HG02973 (cell line): ENCODE measurements around the gene SGMS1.
A peak's percentile ranks its signal among the peaks of the same experiment; 100 is the strongest.

Source experiments
- ATAC-seq: cut with Tn5 transposase; IDR thresholded peaks from one replicate; pipeline ENCODE4 v1.9.1; 2021; ENCODE audit warnings: moderate library complexity; ENCODE audit not compliant: unreplicated experiment

Gene SGMS1

DNA sequence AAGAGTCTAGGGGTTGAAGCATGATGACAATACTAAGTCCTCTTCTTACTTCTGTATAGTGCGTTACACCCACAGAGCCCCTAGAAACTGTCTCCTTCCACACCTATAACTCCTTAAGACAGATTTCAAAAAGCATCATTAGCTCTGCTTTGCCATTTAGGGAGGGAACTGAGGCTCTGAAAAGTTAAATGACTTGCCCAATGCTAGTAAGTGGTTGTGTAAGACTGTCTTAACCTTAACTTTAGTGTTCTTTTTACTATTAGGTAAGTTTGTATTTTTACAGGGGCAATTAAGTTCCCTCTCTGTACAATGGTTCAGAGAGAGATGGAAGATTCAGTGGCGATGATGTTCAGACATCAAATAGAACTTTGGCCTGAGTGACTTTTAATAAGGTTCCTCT, 299.7 kb downstream of the SGMS1 start:
- ATAC-seq, result no peak

DNA sequence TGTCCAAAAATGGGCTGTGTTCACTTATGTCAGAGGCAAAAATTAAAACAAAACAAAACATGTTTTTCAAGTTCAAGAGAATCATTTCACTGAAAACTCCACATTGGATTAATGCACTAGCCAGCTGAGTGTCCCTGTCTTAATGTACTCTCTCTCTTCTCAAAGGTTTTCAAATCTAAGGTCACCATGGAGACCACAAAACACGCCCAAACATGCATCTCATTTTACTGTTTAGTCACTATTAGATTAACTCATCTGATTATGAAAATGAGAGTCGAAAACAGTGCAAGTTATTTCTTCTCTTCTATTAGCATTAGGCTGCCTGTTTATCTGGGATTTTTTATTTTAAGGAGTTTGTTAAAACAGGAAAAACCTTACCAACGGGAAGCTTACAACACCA, 301.7 kb downstream of the SGMS1 start:
- ATAC-seq, result peak; percentile 44

DNA sequence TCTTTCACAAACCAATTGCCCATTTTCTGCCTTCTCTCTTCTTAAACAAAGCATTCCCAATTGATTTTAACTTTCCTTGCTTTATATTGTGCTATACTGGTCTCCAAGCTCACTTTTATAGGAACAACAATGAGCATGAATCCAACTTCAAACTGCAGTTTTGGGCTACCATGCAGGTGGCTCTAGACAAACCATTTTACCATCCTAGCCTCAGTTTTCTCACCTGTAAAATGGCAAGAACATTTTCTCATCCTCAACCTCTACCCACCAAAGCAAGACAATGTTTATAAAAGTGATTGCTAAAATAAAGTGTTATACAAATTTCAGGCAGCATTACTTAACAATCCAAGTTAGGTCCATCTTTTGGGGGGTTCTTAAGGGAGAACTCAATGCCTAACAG, 305.6 kb downstream of the SGMS1 start:
- no peak for ATAC-seq

DNA sequence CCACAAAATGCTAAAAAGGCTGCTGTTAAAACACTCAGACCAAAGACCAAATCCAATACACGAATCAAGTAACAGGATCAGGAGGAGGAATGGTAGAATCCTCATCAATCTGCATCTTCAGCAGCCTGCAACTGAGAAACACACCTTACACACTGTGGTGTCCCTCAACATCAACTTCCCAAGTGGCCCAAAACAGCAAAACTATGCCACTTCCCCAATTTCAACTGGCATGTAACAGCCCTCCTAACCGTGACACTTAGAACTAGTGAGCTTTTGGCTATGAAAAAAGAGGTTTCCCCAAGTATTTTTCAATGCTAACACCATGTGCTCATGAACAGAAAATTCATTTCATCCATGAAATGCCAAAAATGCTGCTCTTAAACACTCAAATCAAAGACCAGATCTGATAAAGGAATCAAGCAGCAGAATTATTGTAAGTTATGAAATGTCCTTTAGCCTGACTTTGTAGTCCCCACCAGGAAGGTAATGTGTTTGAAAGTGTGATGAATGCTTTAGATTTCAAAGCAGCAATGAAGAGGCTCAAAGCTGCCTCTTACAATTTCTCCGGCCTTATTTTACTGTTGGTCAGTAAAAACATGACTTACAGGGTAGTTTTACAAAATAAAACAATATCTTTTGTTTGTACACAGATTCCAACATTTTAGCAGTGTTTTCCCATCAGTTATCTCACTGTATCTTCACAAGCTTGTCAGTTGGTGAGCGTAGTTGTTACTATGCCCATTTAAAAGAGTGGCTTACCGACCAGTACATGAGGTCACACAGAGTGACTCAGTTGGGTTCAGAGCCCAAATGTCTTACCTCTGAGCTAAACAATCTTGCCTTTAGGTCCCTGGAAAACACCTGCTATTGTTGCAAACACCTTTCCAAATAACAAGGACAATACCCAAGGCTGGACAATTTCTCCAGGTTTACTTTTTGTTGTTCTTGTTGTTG, 306.8 kb downstream of the SGMS1 start:
- ATAC-seq, result no peak

DNA sequence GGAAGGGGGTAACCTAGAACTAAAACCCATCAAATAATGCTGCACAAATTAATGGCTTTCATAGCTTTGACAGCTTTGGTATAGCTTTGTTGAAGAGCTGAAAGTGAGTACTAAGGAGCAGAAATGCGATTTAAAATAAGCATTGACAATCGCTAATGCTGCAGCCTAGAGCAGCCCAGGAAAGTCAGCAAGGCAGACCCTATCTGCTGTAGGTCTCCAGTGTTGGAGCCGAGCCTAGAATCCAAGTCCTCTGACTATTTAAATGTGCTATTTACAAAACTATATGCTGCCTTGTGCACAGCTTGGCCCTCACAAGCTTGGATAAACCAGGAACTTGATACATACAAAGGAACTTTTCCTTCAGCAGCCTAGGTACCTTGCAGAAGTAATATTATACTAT, 307.6 kb downstream of the SGMS1 start:
- ATAC-seq, result no peak

DNA sequence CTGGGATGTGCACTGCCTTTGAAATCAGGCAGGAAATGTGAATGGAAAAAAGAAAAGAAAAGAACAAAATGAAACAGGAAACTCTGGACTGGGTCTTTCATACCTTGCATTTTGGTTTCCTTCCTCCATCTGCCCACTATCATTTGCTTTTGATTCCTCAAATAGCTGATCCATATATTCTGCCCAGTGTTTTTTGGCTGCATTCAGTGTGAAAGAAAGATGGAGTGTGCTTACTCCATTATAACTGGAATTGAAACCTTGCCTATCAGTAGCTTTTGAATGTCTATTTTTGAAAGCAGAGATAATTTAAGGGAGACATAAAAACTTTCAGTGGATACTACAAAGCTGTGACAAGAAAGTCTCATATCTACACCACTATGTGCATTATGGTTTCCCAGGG, 308.3 kb downstream of the SGMS1 start:
- no peak for ATAC-seq

DNA sequence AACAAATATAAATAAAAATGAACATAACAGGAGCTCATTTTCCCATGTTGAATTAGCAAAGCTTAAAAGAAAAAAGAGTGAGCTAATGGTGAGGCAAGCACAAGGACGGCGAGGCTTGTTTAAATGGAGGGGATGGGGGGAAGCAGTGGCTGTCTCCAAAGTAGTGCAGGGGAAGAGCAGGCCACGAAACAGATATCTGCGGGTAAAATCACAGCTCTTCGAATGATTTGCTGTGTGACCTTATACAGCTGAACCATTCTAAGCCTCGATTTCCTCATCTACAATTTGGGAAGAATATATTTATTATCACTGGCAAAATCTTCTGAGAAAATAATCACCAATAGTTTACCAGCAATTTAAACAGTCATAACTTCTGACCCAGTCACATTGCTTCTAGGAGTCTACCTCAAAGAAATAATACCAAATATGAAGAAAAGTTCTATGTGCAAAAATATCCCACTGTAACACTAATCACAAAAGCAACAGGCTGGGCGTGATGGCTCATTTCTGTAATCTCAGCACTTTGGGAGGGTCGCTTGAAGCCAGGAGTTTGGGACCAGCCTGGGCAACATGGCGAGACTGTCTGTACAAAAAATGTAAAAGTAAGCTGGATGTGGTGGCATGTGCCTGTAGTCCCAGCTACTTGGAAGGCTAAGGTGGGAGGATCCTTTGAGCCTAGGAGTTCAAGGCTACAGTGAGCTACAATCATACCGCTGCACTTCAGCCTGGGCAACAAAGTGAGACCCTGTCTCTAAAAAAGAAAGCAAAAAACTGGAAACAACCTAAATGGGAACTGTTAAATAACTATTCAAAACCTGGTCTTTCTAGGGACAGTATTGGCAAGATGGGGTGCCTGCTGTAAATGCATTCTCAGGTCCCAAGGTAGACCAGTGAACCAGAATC, 309.3 kb downstream of the SGMS1 start:
- no peak for ATAC-seq

DNA sequence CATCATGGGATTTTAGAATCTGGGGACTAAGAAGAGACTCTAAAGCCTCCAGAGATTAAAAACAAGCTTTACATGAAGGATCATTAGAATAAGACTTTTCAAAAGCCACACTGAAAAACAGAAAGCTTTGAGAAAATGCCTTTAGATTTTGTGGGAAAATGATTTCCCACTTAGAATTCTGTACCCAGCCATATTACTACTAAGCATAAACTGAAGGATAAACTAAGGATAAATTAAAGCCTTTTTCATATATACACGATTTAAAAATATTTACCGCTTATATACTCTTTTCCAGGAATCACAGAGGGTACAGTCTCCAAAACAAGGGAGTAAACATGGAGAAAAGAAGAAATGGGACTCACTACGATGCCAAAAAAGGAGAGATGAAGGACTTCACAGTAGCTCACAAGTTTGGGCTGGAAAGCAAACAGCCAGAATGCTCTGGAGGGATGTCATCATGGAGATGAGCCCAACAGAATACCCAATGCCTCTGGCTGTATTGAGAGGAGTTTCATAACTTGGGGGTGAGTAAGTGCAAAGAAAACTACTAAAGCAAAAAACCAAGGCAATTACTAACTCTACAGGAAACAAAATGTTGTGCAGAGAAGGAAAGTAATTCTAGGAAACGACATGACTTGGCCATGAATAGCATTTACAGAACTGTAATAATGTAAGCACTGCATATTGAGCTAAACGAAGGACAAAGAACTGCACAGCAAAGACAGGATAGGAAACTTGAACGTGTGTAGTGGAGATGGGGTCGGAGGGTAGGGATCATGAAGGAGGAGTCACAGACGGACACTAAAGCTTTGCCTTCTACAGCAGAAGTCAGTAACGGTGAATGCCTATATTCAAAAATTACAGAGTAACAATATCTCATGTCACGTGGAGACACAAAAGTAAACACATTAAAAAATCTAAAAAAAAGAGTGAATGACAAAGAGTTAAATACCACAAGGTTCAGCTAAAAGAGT, 311.0 kb downstream of the SGMS1 start:
- no peak for ATAC-seq

DNA sequence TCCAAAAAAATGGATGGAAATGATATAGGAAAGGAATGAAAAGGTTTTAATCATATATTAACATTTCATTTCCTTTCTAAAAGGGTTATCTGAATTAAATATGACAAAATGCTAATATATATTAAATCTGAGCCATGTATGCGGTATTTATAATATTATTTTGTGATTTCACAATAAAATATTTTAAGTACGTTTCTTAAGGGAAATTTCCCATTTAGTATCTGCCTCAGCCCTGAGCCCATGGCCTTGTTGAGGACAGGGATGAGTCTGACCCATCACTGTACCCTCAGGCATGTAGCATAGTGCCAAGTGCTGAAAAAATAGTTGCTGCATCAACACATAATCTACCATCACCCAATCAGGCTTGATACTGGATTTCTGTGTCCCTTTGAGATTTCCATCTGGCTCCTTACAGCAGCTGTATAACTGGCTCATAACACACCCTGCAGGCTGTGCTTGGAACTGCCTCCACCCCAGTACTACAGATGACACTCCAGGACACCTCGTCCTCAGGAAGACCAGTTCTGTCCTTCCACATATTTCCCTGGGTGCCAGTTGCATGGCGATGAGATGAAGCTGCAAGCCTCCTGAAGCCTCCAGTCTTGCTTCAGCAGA, 313.1 kb downstream of the SGMS1 start:
- ATAC-seq, result no peak

DNA sequence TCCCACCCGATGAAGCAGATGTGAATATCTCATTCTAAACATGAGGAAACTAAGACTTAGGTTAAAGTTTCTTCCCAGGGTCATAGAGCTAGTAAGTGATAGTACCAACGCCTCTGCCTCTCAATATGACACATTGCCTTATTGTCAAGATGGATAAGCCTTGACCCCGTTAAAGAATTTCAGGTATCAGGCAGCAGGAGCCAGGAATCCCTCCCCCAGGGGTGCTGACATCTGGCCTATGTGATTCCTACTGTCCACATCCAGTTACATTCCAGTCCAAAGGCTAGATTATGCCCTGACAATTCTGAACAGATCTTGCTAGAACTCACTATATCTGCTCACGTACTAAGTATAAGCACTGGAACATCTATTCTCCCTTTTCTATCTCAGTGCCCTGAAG, 314.4 kb downstream of the SGMS1 start:
- ATAC-seq, result no peak

DNA sequence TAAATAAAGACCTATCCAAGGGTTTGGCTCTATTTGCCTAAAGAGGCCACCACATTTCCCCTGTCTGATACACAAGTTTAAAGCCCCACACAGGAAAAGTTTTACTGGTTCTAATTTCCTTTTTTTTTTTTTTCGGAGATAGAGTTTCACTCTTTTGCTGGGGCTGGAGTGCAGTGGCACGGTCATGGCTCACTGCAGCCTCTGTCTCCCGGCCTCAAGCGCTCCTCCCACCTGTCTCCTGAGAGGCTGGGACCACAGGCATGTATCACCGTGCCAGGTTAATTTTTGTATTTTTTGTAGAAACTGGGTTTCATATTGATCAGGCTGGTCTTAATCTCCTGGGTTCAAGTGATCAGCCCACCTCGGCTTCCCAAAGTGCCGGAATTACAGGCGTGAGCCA, 319.1 kb downstream of the SGMS1 start:
- no peak for ATAC-seq

DNA sequence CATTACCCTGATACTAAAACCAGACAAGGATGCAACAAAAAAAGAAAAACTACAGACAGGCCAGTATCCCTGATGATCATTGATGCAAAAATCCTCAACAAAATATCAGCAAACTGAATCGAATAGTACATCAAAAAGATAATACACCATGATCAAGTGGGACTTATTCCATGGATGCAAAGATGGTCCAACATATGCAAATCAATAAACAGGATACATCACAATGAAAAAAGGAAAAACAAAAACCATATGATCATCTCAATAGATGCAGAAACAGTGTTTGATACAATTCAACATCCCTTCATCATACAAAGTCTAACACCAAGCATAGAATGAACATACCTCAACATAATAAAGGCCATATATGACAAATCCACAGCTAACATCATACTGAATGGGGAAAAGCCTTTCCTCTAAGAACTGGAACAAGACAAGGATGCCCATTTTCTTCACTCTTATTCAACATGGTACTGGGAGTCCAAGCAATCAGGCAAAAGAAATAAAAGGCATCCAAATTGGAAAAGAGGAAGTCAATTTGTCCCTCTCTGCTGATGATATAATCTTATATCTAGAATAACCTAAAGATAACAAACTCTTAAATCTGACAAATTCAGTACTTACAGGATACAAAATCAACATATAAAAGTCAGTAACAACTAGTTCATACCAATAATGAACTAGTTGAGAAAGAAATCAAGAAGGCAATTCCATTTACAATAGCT, 323.6 kb downstream of the SGMS1 start:
- no peak for ATAC-seq

DNA sequence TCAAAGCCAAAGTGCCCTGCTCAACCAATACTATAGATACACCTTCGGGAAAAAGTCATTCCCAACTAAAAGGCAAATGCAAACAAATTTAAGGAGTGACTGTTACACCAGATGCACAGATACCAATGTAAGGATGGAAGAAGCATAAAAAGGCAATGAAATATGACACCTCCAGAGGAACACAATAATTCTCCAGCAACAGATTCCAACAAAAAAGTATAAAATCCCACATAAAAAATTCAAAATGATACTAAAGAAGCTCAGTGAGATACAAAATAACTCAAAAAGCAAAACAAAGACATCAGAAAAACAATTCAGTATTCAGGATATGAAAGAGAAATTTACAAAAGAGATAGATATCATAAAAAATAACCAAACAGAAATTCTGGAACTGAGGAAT, 328.4 kb downstream of the SGMS1 start:
- no peak for ATAC-seq

DNA sequence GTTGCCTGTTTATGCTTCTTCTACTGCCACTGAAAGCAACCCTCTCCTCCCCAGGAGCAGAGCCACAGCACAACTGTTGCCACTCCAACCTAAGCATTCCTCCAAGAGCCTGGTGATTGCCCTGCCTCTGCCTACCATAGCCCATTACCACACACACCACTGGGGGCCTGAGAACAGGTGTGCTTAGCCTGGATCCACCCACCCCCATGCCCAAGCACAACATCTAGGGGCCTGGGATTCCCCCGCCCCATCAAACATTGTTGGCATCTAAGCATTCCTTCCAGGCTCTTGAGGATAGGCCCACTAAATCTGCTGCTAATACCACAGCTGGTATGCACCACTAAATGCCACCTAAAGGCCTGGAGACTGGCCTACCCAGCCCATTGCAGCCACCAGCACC, 329.2 kb downstream of the SGMS1 start:
- ATAC-seq, result no peak

DNA sequence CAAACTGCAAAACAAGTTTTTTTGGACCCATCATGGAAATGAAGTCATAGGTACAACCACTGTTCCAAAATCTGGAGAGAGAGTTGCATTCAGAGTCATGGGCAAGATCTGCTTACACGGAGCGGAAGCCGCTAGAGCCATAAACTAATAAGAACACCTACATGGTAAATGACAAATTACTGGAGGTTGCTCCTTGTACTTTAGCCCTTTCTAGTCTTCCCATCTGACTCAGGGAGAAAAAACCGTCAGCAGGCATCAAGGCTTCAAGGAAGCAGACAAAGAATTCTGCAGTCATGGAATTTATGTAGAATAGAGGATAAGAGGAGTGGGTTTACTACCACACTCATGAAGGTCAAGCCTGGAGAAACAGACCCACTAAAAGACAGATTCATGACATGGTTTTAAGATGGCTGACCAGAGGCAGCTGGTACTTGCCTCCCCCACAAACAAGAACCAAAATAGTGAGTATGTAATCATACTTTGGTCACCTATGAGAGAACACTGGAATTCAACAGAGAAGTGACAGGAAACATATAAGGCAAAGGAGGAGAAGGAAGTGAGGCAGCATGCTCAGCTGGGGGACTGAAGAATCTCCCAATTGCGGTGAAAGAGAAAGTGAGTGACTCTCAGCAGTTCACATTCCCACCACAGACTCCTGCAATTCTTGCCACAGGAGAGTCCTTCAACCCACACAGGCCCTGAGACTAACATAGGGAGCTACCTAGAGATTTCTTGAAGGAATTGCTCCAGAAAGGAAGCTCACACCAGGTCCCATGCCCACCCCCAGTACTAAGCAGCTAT, 330.0 kb downstream of the SGMS1 start:
- no peak for ATAC-seq

DNA sequence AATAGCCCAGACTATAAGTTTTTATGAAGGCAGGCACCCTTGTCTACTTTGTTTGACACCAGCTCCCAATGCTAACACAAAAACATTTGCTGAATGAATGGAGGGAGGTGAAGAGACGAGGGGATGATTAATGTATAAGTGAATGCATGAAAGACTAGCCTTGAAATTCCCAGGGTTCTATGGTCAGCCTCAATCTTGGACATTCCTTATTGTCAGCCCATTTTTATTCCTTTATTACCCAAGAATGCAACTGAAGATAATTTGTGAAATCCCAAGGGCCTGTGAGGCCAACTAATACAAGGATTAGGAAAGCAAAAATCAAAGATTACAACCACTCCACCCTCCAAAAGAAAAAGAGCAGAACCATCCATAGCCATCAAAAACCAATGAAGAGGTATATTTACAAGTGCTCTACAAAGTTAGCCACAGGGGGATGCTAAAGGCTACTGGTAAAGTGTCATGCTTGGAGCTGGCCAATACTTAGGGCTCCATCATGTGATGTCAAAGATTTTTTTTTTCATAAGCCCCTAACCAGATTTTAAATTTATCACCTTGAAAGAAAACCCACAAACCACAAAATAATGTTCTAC, 332.4 kb downstream of the SGMS1 start:
- ATAC-seq, result no peak

DNA sequence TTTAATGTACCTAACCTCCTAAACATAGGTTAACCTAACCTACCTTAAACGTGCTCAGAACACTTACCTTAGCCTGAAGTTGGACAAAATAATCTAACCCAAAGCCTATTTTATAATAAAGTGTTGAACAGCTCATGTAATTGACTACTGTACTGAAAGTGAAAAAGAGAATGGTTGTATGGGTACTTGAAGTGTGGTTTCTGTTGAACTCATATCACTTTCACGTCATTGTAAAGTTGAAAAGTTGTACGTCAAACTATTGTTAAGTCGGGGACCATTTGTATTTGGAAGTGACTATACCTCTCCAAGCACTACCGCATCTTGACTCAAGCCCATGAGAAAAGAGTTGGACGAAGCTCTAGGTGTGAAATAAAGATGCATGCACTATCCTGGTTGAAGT, 334.6 kb downstream of the SGMS1 start:
- ATAC-seq, result no peak

DNA sequence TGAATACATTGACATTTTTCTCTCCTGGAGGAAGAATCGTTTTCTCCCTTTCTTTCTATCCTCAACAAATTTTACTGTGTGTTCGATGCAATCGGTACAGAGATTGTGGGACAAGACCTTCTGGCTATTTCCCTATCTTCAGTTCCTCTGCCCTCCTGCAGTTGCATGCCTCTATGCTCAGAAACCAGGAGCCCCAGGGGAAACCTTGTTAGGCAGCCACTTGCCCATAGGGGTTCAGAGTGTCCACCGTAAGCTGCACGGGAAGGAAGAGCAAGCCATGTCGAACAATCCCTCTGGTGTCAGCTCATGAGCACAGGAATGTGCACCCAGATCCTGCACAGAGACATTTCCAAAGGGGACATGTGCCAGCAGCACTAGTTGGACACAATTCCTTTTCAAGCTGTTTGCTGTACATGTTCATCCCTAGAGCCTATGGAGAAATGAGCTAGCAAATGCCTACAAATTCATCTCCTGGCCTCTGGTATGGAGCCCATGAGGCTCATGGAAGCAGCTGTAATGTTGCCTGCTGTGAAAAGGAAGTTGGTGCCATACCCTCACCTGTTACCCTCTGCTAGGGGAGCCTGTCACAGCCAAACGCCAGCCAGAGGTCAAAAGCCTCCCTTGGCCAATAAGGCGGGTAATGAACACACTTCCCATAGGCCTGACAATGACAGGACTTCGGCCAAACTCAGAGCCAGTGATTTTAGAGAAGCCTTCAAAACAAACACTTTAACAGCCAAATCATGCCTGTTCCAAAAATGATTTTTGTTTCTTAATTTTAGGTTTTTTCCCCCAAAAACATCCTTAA, 336.6 kb downstream of the SGMS1 start:
- ATAC-seq, result no peak
